ENCODE data around the gene MLF2. TPM values are rescaled to one million over a fixed set of nuclear protein-coding genes. Genes with fewer than 3 reads are reported as not detected.

Gene MLF2
- total and polyA plus RNA-seq, 10 of the 15 experiments (the other 5 are each of a cell fraction or from before 2014, with no cell fraction given), result 13.5 to 222 (median 130) TPM

- TF ChIP-seq ZNF592 (IDR thresholded peaks at IDR 0.05) (peak; percentile 87), LARP7 (IDR thresholded peaks at IDR 0.05) (peak; percentile 32), E2F4 (IDR thresholded peaks at IDR 0.05; ENCODE audit: low read depth, low read length) (no peak), JUNB (IDR thresholded peaks at IDR 0.05) (no peak), EP300 (IDR thresholded peaks at IDR 0.05; ENCODE audit: borderline replicate concordance in 1 of 2, control insufficient read depth in 1 of 2, low read depth in 2 of 2, low read length in 2 of 2) (peak in 1 of 2 experiments; percentile 40; a peak in 1 of 4 replicates), RB1 (IDR thresholded peaks at IDR 0.05; ENCODE audit: borderline replicate concordance) (peak; percentile 71; the same call in 1 of the 2 replicates), CHD4 (IDR thresholded peaks at IDR 0.05) (no peak), WRNIP1 (IDR thresholded peaks at IDR 0.05; ENCODE audit: borderline replicate concordance, low read depth, low read length) (no peak), TARDBP (IDR thresholded peaks at IDR 0.05; ENCODE audit: borderline replicate concordance) (0 out of 2 replicates have a peak, but pooled peaks have one; percentile 19), PKNOX1 (IDR thresholded peaks at IDR 0.05) (peak; percentile 87), GABPA (IDR thresholded peaks at IDR 0.05; ENCODE audit: low read depth) (peak; percentile 72; the same call in 1 of the 2 replicates), SP1 (IDR thresholded peaks at IDR 0.05; ENCODE audit: low read depth, low read length) (peak; percentile 58), RAD21 (IDR thresholded peaks at IDR 0.05; ENCODE audit: insufficient read depth, low read depth, low read length) (no peak), NR2F1 (conservative IDR thresholded peaks at IDR 0.05) (peak; percentile 80), PRDM15 (CRISPR knock-in tag; IDR thresholded peaks at IDR 0.05) (no peak), EGR1 (IDR thresholded peaks at IDR 0.05; ENCODE audit: borderline replicate concordance in 1 of 2, low read depth in 2 of 2, low read length in 2 of 2) (peak in 1 of 2 experiments; percentile 78; a peak in 2 of 3 replicates)
- TF ChIP-seq, protein P1, sequence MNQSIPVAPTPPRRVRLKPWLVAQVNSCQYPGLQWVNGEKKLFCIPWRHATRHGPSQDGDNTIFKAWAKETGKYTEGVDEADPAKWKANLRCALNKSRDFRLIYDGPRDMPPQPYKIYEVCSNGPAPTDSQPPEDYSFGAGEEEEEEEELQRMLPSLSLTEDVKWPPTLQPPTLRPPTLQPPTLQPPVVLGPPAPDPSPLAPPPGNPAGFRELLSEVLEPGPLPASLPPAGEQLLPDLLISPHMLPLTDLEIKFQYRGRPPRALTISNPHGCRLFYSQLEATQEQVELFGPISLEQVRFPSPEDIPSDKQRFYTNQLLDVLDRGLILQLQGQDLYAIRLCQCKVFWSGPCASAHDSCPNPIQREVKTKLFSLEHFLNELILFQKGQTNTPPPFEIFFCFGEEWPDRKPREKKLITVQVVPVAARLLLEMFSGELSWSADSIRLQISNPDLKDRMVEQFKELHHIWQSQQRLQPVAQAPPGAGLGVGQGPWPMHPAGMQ (IDR thresholded peaks at IDR 0.05; ENCODE audit: borderline replicate concordance), result no peak
Observed at GRCh38 chr12:6752921-6753771, at the start of gene MLF2 (continued).

Data from GM12878 (cell line).